HAP-1 (cell line): ENCODE measurements around the gene PEX3.
"Not testable (repeated sequence)": the region's sequence is repeated elsewhere in the genome, so short reads cannot be mapped to it uniquely, and the experiment has no call there.

Experiments used
- DNase-seq, 2 experiments: peaks; one replicate each; pipeline ENCODE4 v3.0.0-alpha.2; 2016 to 2020; ENCODE audit warnings: low spot score in 2 of 2
- H3K27me3 ChIP-seq: fragments of 250-450 bp; sonication (Bioruptor Pico); 2 replicates; pipeline ENCODE4 v1.5.1; 2020; ENCODE audit warnings: low read depth, mild to moderate bottlenecking, moderate library complexity
- H3K36me3 ChIP-seq: fragments of 250-450 bp; sonication (Bioruptor Pico); replicated peaks from 2 replicates; pipeline ENCODE4 v1.5.1; 2020; ENCODE audit warnings: mild to moderate bottlenecking
- H3K4me1 ChIP-seq: fragments of 250-450 bp; sonication (Bioruptor Pico); 2 replicates; pipeline ENCODE4 v1.5.1; 2020; ENCODE audit warnings: mild to moderate bottlenecking
- H3K4me3 ChIP-seq: fragments of 250-450 bp; sonication (Bioruptor Pico); 2 replicates; pipeline ENCODE4 v1.5.1; 2020; ENCODE audit warnings: mild to moderate bottlenecking, moderate library complexity
- H3K9me3 ChIP-seq: fragments of 250-450 bp; sonication (Bioruptor Pico); 2 replicates; pipeline ENCODE4 v1.5.1; 2020; ENCODE audit warnings: mild to moderate bottlenecking, moderate library complexity
- in situ Hi-C: fragments of 300-500 bp; cut with MboI; formaldehyde crosslinking; loops from 3 replicates; pipeline ENCODE4 v1.14.3; 2020; ENCODE audit warnings: low sequenced_read_pairs, inconsistent platforms, mixed read lengths

The PEX3 gene

DNA sequence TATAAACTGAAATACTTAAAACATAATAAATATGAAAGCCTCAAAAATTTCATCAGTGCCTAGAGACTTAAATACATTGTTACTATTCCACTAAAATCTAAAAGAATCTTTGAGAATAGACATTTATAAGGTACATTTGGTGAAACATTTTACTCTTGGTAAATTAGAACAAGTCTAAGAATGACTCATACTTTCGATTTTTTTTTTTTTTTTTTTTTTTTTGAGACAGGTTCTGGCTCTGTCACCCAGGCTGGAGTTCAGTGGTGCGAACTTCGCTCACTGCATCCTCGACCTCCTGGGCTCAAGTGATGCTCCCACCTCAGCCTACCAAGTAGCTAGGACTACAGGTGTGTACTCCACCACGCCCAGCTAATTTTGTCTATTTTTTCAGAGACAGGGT lies 54.5 kb downstream of the PEX3 start:
- H3K9me3 ChIP-seq, result no peaks in the 10 kb centered on the region
- in situ Hi-C loops, result no loop called here

DNA sequence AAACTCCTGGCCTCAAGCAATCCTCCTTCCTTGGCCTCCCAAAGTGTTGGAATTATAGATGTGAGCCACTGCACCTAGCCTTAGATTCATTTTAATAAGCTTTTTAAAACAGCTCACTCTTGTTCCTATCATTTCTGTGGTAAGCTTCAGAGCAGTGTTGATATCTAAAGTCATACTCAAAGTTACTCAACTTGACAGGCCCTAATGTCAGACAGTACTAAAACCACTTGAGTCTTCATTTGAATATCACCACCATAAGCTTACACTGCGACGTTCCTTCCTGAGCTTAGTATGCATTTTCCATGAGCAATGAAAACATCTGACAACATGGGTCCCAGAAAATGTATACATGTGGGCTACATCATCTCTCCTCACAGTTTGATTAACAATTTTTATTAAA lies 54.9 kb downstream of the PEX3 start:
- no peak for DNase-seq
- peaks cover 14% of the 10 kb centered on the region; the same call in 1 of the 2 replicates for H3K36me3 ChIP-seq
- in situ Hi-C loops, result no loop called here
- H3K4me1 ChIP-seq, result peaks cover 7% of the 10 kb centered on the region; the same call in 1 of the 2 replicates
- H3K4me3 ChIP-seq, result no peak overlapping the region
- H3K9me3 ChIP-seq, result no peaks in the 10 kb centered on the region
- no peaks in the 10 kb centered on the region for H3K27me3 ChIP-seq

More for the DNA sequence above, 54.5 kb downstream of the PEX3 start:
- no peak overlapping the region for H3K4me3 ChIP-seq
- H3K4me1 ChIP-seq, result peaks cover 6% of the 10 kb centered on the region; the same call in 1 of the 2 replicates
- peaks cover 14% of the 10 kb centered on the region; the same call in 1 of the 2 replicates for H3K36me3 ChIP-seq
- no peaks in the 10 kb centered on the region for H3K27me3 ChIP-seq
- no peak for DNase-seq

DNA sequence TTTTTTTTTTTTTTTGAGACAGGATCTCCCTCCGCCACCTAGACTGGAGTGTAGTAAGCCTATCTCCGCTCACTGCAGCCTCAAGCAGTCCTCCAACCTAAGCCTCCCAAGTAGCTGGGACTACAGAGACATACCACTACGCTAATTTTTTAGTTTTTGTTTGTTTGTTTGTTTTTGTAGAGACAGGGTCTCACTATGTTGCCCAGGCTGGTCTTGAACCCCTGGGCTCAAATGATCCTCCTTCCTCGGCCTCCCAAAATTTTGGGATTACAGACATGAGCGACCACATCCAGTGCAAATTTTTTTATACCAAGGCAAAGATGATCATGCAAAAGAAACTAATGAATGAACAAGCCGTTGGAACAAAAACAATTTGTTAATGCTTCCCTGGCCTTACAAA lies 55.6 kb downstream of the PEX3 start:
- in situ Hi-C loops, result no loop called here
- DNase-seq, result no peak

DNA sequence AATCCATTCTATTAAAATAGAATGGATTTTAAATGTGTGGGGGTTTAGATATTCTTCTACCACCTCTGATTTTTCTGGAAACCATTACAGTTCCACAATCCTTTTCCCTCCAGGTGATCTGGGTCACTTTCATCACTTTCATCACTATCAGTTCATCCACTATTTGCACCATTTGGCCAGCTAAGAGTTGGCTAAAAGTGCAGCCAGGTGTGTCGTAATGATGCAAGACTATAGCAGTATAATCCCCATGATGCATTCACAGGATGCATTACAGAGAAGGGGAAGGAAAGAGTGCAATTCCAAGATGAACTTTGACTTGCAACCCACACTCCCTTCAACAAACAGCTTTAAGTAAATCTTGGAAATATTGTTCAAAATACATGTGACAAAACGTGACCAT lies 56.0 kb downstream of the PEX3 start:
- peaks cover 6% of the 10 kb centered on the region; the same call in 1 of the 2 replicates for H3K36me3 ChIP-seq
- no peak overlapping the region for H3K4me3 ChIP-seq
- DNase-seq, result no peak
- H3K9me3 ChIP-seq, result no peaks in the 10 kb centered on the region
- H3K4me1 ChIP-seq, result peaks cover 15% of the 10 kb centered on the region
- no peaks in the 10 kb centered on the region for H3K27me3 ChIP-seq
- in situ Hi-C loops, result no loop called here

More for the DNA sequence above, 55.6 kb downstream of the PEX3 start:
- Histone ChIP-seq H3K9me3 (no peaks in the 10 kb centered on the region), H3K4me1 (peaks cover 14% of the 10 kb centered on the region), H3K4me3 (no peak overlapping the region), H3K36me3 (peaks cover 10% of the 10 kb centered on the region; the same call in 1 of the 2 replicates), H3K27me3 (no peaks in the 10 kb centered on the region)

DNA sequence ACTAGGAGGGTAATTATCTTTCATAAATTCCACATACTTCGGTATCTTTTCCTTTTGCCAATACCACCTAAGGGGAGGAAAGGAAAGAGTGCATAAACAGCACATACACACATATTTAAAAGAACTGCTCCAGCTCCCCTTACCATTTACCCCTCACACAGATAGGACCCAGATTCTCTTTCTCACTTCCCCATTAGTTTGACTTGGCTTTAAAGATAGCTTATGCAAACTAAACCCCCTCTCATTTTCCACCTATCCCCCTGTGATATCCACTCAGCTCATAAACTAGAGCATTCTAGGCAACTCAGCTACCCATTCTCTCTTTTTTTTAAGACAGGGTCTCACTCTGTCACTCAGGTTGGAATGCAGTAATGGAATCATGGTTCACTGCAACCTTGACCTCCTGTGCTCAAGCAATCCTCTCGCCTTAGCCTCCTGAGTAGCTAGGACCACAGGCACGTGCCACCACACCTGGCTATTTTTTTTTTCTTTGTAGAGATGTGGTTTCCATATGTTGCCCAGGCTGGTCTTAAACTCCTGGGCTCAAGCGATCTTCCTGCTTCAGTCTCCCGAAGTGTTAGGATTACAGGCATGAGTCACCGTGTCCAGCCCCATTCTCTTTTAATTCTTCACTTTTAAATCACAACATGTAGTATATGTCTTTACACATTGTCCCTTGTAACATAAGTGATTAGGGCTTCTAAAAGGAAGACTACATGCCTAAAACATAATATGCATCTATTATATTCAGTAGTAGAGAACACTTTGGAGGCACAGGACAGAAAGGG lies 56.9 kb downstream of the PEX3 start:
- Histone ChIP-seq H3K4me1 (peaks cover 19% of the 10 kb centered on the region), H3K36me3 (0 out of 2 replicates have a peak, but pooled peaks cover 3% of the 10 kb centered on the region), H3K9me3 (no peaks in the 10 kb centered on the region), H3K27me3 (no peaks in the 10 kb centered on the region), H3K4me3 (no peak overlapping the region)
- in situ Hi-C loops, result no loop called here
- no peak for DNase-seq

DNA sequence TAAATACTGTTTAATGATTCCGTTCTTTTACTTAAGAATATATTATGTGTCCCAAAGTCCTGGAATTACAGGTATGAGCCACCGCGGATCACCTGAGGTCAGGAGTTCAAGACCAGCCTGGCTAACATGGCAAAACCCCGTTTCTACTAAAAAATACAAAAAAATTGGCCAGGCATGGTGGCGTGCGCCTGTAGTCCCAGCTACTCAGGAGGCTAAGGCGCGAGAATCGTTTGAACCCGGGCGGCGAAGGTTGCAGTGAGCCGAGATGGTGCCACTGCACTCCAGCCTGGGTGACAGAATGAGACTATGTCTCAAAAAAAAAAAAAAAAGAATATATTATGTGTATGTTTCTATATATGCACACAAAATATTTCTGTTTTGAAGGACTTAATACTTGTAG lies 59.7 kb downstream of the PEX3 start:
- H3K27me3 ChIP-seq, result peaks cover 20% of the 10 kb centered on the region
- peaks cover 19% of the 10 kb centered on the region for H3K4me1 ChIP-seq
- peak overlapping the region; percentile 46 for H3K4me3 ChIP-seq
- in situ Hi-C loops, DNase-seq, H3K9me3 ChIP-seq, H3K36me3 ChIP-seq: not testable (repeated sequence)

DNA sequence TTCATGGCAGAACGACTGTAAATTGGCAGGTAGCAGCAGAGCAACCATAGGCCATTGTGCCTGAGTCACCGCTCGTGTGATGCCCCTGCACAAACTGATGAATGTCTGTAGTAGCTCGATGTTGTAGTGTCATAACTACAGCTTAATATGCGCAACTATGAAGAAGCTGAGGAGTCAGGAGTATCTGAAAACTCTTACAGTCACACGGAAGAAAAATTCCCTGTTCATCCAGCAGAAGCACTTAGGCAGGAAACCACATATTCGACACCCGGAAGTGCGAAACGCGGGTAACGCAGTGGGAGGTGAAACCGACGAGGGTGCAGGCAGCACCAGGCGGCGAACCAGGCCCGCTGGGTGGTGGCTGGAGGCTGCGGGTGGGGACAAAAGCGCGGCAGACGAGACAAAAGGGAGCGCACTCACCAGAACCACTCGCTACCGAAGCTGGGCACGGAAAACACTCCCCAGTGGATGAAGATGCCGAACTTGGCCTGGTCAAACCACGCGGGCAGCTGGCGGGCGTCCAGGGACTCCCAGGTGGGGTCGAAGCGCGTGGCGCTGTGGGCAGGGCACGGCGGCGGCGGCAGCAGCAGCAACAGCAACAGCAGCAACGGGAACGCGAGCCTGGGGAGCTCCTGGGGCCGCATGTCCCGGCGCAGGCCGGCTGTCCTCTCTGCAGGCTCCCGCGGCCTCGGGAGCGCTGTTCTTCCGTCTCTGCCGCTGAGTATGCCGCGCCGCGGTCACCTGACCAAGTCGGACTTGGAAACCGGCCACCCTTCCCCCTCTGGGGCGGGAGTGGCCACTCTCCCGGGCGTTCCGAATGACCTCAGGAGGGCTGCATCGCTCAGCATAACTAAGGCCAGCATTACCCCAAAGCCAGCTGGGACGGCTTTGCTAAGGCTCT lies 60.6 kb downstream of the PEX3 start, which contains the start of gene FUCA2:
FUCA2 (minus strand) TSS at position 730 of the 901 bp plus-strand sequence; CDS start at position 644, 86 bp downstream.
- 0 out of 2 replicates have a peak, but pooled peaks cover 3% of the 10 kb centered on the region for H3K36me3 ChIP-seq
- in situ Hi-C loops, result no loop called here

DNA sequence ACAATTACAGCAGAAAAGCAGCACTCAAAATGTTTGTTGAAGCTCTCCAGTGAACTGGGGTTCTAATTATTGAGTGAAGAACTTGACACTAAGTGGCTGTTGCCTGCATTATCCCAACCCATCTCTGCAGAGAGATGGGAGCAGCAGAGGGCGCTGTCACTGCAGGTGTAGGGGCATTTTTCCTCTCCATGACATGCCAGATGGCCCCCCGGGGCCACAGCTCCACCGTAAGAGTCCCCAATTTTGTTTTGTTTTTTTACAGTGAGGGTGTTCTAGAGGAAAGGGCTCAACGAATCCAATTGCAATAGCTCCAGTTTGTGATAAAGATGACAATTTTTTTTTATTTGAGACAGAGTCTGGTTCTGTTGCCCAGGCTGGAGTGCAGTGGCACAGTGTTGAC lies 62.8 kb downstream of the PEX3 start:
- H3K27me3 ChIP-seq, result peaks cover 49% of the 10 kb centered on the region
- no peaks in the 10 kb centered on the region for H3K9me3 ChIP-seq
- in situ Hi-C loops, result no loop called here
- peak in 1 of 2 experiments; percentile 50 for DNase-seq
- H3K4me3 ChIP-seq, result no peak overlapping the region
- H3K4me1 ChIP-seq, result peaks cover 23% of the 10 kb centered on the region
- no peaks in the 10 kb centered on the region for H3K36me3 ChIP-seq

More for the DNA sequence above, 60.6 kb downstream of the PEX3 start, which contains the start of gene FUCA2:
- DNase-seq, result peak; percentile 51 to 85
- H3K4me1 ChIP-seq, result peaks cover 19% of the 10 kb centered on the region
- H3K4me3 ChIP-seq, result peak within 1 kb of the TSS; percentile 46
- H3K9me3 ChIP-seq, result no peaks in the 10 kb centered on the region
- H3K27me3 ChIP-seq, result peaks cover 29% of the 10 kb centered on the region

DNA sequence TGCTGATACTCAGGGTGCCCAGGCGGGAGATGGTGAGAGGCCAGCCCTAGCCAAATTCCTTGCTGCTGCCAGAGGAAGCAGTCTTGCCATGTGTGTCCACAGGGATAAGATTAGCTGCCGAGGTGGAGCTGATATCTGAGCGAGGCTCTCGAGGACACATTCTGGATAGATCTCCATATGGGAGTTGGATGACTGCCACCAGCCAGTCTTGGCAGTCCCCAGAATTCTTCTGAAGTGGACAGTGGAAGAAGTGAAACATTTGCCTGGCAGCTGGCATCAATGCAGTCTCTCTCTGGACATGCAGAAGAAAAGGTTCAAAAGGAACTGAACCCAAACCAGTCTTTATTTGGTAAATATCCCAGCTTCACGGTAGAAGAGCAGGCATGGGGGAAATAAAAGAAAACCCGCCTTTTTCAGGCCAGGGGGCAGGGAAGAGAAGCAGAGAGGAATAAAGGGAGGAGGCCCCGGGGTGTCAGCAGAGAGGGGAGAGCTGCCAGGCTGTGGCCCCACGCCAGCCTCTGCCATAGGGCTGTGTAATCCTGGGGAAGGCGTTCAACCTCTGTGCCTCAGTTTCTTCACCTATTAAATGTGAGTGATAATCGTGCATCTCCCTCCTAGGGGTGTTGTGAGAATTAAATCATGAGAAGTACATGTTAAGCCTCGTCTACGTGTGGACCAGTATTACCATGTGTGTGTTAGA lies 64.6 kb downstream of the PEX3 start:
- H3K4me1 ChIP-seq, result peaks cover 15% of the 10 kb centered on the region
- peaks cover 67% of the 10 kb centered on the region for H3K27me3 ChIP-seq
- DNase-seq, result no peak
- in situ Hi-C loops, result no loop called here
- no peaks in the 10 kb centered on the region for H3K36me3 ChIP-seq
- H3K4me3 ChIP-seq, result no peak overlapping the region
- H3K9me3 ChIP-seq, result peaks cover 5% of the 10 kb centered on the region; the same call in 1 of the 2 replicates

DNA sequence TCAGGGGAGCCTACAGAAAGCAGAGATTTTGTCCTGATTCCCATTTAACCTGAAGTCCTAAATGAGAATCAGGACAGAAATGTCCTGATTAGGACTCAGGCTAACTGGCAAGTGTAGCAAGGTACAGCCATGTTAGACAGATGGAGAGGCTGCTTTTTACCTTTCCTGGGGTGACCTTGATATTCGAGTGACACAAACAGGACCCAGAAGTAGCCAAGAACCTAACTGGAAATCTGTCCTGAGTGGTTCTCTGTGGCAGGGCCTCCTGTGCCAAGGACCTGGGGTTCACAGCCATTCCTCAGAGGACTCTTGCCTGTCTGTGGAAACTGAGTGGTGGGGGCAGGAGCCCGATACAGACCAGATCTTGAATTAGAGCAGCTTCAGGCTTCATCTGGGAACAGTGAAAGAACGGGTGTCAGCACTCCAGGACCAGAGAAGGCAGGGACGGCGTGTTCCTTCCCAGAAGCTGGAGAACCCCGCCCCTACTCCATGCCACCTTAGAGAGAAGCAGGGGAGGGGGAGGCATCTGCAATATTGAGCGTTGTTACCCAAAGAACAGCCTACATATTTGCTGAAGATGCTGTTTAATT lies 65.3 kb downstream of the PEX3 start:
- no peak overlapping the region for H3K4me3 ChIP-seq
- H3K4me1 ChIP-seq, result peaks cover 12% of the 10 kb centered on the region
- no peaks in the 10 kb centered on the region for H3K36me3 ChIP-seq
- peaks cover 73% of the 10 kb centered on the region for H3K27me3 ChIP-seq
- peaks cover 6% of the 10 kb centered on the region; the same call in 1 of the 2 replicates for H3K9me3 ChIP-seq
- in situ Hi-C loops, result no loop called here
- no peak for DNase-seq

DNA sequence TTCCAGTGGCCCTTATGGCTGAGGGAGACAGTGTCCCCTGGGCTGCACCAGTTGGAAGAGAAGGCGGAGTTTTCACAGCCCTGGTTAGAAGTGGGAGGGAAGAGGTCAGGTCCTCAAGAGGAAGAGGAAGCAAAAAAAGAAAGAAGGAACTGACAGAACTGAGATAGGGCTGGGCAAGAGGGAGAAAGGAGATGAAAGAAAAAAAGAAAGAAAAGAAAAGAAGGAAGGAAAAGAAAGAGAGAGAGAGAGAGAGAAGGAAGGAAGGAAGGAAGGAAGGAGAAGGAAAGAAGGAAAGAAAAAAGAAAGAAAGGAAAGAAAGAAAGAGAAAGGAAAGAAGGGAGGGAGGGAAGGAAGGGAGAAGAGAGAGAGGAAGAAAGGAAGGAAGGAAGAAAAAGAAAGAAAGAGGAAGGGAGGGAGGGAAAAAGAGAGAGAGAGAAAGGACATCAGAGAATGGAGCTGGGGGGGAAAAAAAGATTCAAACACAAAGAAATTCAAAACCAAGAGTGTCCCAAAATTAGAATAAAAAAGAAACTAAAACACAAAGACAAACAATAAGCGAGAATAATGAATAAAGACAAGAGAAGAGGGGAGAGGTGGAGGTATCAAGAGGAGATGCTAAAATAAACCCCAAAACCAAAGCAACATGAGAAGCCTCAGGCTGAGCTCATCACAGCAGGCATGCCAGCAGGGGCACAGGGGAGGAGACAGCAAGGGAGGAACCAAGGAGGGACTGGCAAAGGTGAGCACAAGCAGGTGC lies 66.3 kb downstream of the PEX3 start:
- no peak overlapping the region for H3K4me3 ChIP-seq
- DNase-seq, result no peak
- in situ Hi-C loops, result no loop called here

DNA sequence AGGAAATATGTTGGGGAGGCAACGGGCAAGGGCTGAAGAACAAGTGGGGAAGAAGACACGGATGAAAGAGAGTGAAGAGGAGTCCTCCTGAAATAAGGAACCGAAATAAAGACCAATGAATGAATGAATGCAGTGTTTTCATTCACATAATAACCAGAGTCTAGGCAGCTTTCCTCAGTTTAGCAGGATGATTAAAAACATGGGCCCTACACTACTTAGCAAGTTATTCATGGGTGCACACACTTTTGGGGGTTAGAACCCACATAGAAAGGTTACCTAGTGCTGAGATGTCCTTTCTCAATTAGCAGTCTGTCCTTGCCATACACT lies 66.8 kb downstream of the PEX3 start:
- Histone ChIP-seq H3K36me3 (no peaks in the 10 kb centered on the region), H3K4me1 (peaks cover 9% of the 10 kb centered on the region), H3K9me3 (peaks cover 6% of the 10 kb centered on the region; the same call in 1 of the 2 replicates), H3K27me3 (peaks cover 78% of the 10 kb centered on the region), H3K4me3 (no peak overlapping the region)
- no peak for DNase-seq
- in situ Hi-C loops, result no loop called here

More for the DNA sequence above, 66.3 kb downstream of the PEX3 start:
- Histone ChIP-seq H3K27me3 (peaks cover 78% of the 10 kb centered on the region), H3K4me1 (peaks cover 8% of the 10 kb centered on the region), H3K9me3 (peaks cover 6% of the 10 kb centered on the region; the same call in 1 of the 2 replicates), H3K36me3 (no peaks in the 10 kb centered on the region)
